ENCODE results near the gene POU2F2. TPM values are rescaled to one million over a fixed set of nuclear protein-coding genes. Genes with fewer than 3 reads are reported as not detected.

The POU2F2 gene
- total and polyA plus RNA-seq, 9 of the 15 experiments (the other 6 are each of a cell fraction or from before 2014, with no cell fraction given), result 0.03 to 0.68 (median 0.14) TPM

DNA sequence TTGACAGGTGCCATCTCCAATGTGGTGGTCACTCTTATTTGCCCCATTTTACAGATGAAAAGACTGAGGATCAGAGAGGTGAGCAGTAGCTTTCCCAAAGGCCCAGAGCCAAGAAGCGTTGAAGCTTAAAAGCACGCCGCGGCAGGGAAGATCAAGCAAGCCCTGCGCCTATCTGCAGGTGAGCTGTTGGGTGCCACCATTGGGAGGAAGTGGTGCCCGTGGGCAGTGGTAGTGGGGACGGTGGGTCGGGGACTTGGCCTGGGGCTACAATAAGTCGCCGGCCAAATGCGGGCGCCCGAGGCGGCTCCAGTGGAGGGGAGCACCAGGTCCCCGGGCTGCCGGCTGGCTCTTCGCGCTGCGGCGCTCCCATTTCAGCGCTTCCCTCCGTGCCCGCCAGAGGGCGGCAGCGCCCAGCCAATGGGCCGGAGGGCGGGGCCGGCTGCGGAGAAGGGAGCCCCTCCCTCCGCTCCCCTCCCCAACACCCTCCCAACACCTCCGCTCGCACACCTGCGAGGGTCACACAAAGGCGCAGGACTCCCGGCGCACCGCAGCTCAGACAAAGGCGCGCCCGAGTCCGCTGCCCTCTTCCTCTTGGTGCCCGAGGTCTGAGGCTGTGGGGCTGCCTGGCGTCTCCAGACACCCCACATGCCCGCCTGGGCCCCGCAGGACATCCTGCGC, 744 bp upstream of the POU2F2 start (continued):
- TF ChIP-seq ZNF644 (tag; IDR thresholded peaks at IDR 0.05; ENCODE audit: low read depth) (no peak), MCM3 (IDR thresholded peaks at IDR 0.05) (no peak), MIER1 (IDR thresholded peaks at IDR 0.05; ENCODE audit: low read depth) (no peak), FOXA1 (IDR thresholded peaks at IDR 0.05; ENCODE audit: borderline replicate concordance) (no peak), MCM7 (IDR thresholded peaks at IDR 0.05) (no peak), ZNF197 (CRISPR knock-in tag; IDR thresholded peaks at IDR 0.05; ENCODE audit: low read depth) (no peak), HMGN3 (IDR thresholded peaks at IDR 0.05; ENCODE audit: borderline replicate concordance, extremely low read depth, insufficient read length, low read depth, low read length) (peak; percentile 57), ZNF764 (CRISPR knock-in tag; IDR thresholded peaks at IDR 0.05; ENCODE audit: low read depth) (no peak), PRPF4 (IDR thresholded peaks at IDR 0.05; ENCODE audit: insufficient read depth, low read depth, low read length, poor library complexity, severe bottlenecking) (no peak), BCL6 (CRISPR knock-in tag; IDR thresholded peaks at IDR 0.05) (no peak), PHF8 (IDR thresholded peaks at IDR 0.05; ENCODE audit: borderline replicate concordance, low read length) (no peak), SIRT6 (IDR thresholded peaks at IDR 0.05; ENCODE audit: low read depth, low read length) (no peak), SIN3B (IDR thresholded peaks at IDR 0.05; ENCODE audit: low read depth) (no peak), KLF16 (IDR thresholded peaks at IDR 0.05) (peak; percentile 36; the same call in 1 of the 2 replicates), CHD1 (IDR thresholded peaks at IDR 0.05; ENCODE audit: low read length) (no peak), KDM4B (IDR thresholded peaks at IDR 0.05; ENCODE audit: borderline replicate concordance in 2 of 2, low read depth in 1 of 2) (no peak), FOXP1 (CRISPR knock-in tag; IDR thresholded peaks at IDR 0.05) (no peak), ZNF75A (CRISPR knock-in tag; IDR thresholded peaks at IDR 0.05) (no peak)
- TF ChIP-seq, protein P1, sequence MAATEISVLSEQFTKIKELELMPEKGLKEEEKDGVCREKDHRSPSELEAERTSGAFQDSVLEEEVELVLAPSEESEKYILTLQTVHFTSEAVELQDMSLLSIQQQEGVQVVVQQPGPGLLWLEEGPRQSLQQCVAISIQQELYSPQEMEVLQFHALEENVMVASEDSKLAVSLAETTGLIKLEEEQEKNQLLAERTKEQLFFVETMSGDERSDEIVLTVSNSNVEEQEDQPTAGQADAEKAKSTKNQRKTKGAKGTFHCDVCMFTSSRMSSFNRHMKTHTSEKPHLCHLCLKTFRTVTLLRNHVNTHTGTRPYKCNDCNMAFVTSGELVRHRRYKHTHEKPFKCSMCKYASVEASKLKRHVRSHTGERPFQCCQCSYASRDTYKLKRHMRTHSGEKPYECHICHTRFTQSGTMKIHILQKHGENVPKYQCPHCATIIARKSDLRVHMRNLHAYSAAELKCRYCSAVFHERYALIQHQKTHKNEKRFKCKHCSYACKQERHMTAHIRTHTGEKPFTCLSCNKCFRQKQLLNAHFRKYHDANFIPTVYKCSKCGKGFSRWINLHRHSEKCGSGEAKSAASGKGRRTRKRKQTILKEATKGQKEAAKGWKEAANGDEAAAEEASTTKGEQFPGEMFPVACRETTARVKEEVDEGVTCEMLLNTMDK (IDR thresholded peaks at IDR 0.05; ENCODE audit: borderline replicate concordance, insufficient read depth, low read depth, low read length, poor library complexity, severe bottlenecking), result no peak
- TF ChIP-seq, protein P2, sequence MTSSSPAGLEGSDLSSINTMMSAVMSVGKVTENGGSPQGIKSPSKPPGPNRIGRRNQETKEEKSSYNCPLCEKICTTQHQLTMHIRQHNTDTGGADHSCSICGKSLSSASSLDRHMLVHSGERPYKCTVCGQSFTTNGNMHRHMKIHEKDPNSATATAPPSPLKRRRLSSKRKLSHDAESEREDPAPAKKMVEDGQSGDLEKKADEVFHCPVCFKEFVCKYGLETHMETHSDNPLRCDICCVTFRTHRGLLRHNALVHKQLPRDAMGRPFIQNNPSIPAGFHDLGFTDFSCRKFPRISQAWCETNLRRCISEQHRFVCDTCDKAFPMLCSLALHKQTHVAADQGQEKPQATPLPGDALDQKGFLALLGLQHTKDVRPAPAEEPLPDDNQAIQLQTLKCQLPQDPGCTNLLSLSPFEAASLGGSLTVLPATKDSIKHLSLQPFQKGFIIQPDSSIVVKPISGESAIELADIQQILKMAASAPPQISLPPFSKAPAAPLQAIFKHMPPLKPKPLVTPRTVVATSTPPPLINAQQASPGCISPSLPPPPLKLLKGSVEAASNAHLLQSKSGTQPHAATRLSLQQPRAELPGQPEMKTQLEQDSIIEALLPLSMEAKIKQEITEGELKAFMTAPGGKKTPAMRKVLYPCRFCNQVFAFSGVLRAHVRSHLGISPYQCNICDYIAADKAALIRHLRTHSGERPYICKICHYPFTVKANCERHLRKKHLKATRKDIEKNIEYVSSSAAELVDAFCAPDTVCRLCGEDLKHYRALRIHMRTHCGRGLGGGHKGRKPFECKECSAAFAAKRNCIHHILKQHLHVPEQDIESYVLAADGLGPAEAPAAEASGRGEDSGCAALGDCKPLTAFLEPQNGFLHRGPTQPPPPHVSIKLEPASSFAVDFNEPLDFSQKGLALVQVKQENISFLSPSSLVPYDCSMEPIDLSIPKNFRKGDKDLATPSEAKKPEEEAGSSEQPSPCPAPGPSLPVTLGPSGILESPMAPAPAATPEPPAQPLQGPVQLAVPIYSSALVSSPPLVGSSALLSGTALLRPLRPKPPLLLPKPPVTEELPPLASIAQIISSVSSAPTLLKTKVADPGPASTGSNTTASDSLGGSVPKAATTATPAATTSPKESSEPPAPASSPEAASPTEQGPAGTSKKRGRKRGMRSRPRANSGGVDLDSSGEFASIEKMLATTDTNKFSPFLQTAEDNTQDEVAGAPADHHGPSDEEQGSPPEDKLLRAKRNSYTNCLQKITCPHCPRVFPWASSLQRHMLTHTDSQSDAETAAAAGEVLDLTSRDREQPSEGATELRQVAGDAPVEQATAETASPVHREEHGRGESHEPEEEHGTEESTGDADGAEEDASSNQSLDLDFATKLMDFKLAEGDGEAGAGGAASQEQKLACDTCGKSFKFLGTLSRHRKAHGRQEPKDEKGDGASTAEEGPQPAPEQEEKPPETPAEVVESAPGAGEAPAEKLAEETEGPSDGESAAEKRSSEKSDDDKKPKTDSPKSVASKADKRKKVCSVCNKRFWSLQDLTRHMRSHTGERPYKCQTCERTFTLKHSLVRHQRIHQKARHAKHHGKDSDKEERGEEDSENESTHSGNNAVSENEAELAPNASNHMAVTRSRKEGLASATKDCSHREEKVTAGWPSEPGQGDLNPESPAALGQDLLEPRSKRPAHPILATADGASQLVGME (CRISPR knock-in tag; IDR thresholded peaks at IDR 0.05), result no peak
- TF ChIP-seq, protein P3, sequence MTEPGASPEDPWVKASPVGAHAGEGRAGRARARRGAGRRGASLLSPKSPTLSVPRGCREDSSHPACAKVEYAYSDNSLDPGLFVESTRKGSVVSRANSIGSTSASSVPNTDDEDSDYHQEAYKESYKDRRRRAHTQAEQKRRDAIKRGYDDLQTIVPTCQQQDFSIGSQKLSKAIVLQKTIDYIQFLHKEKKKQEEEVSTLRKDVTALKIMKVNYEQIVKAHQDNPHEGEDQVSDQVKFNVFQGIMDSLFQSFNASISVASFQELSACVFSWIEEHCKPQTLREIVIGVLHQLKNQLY (CRISPR knock-in tag; conservative IDR thresholded peaks at IDR 0.05), result no peak

All from K562 (cell line).